A549 (cell line): ENCODE results near the gene NDUFS2. TPM values are rescaled to one million over a fixed set of nuclear protein-coding genes. Genes with fewer than 3 reads are reported as not detected.

Source experiments
- ATAC-seq, 2 experiments: fragments of 200-7000 bp in 1 of 2; fragments of >200 bp in 1 of 2; cut with Nextera tagmentation in 1 of 2; cut with Tn5 transposase in 1 of 2; 3 replicates each; pipeline versions ENCODE4 v1.8.0 to v1.9.1; 2018 to 2020; ENCODE audit warnings: mild to moderate bottlenecking in 1 of 2, moderate library complexity in 1 of 2
- CTCF ChIA-PET: fragments of 300-600 bp; sonication (Branson Sonifier 250); formaldehyde crosslinking; extraction: SDS; loops from one replicate; lab custom pipeline; 2021; ENCODE audit warnings: antibody characterized with exemption, inconsistent platforms; lab: Yijun Ruan, JAX
- POLR2A ChIA-PET: fragments of 350-600 bp; formaldehyde crosslinking; extraction: SDS; loops from one replicate; lab custom pipeline; 2021; ENCODE audit warnings: antibody characterized with exemption, inconsistent platforms; lab: Yijun Ruan, JAX
- DNase-seq, 2 experiments: peaks; one replicate each; pipeline versions ENCODE4 v3.0.0 to v3.0.0-alpha.2; 2011 to 2016; ENCODE audit warnings: low read depth in 1 of 2, low spot score in 1 of 2
- FAIRE-seq: peaks from 2 replicates; lab custom pipeline; 2011; peaks lifted over from hg19 to GRCh38; lab: Jason Lieb, UNC
- H3K27ac ChIP-seq, 2 experiments: fragments of >200 bp; sonication (Bioruptor Twin); formaldehyde crosslinking; 3 replicates each; pipeline ENCODE4 v1.5.1; 2016 to 2017
- H3K4me1 ChIP-seq: fragments of >200 bp; sonication (Bioruptor Twin); formaldehyde crosslinking; 3 replicates; pipeline ENCODE4 v1.6.1; 2016
- H3K4me2 ChIP-seq: fragments of >200 bp; sonication (Bioruptor Twin); formaldehyde crosslinking; 3 replicates; pipeline ENCODE4 v1.6.1; 2016
- H3K4me3 ChIP-seq: fragments of >200 bp; sonication (Bioruptor Twin); formaldehyde crosslinking; 3 replicates; pipeline ENCODE4 v1.5.1; 2016
- H3K9me3 ChIP-seq: fragments of >200 bp; sonication (Bioruptor Twin); formaldehyde crosslinking; 3 replicates; pipeline ENCODE4 v1.6.1; 2016
- BCL3 ChIP-seq: fragments of >200 bp; sonication (Bioruptor Twin); formaldehyde crosslinking; IDR thresholded peaks from 3 replicates; pipeline ENCODE4 v1.6.1; 2016
- CBX8 ChIP-seq: fragments of 200-600 bp; sonication (generic); IDR thresholded peaks from 2 replicates; pipeline ENCODE4 v1.6.1; 2016
- CHD4 ChIP-seq: fragments of 200-600 bp; sonication (generic); IDR thresholded peaks from 2 replicates; pipeline ENCODE4 v1.6.1; 2016; ENCODE audit warnings: antibody characterized with exemption, mild to moderate bottlenecking, borderline replicate concordance
- GATA3 ChIP-seq: IDR thresholded peaks from 2 replicates; pipeline ENCODE4 v1.6.1; 2012; ENCODE audit warnings: borderline replicate concordance
- HDAC2 ChIP-seq: fragments of 200-600 bp; sonication (generic); IDR thresholded peaks from 2 replicates; pipeline ENCODE4 v1.6.1; 2016
- HEYL ChIP-seq: fragments of 250-450 bp; sonication (Bioruptor Pico); IDR thresholded peaks from 2 replicates; pipeline ENCODE4 v1.8.0; 2021; ENCODE audit warnings: mild to moderate bottlenecking, moderate library complexity
- HMGXB4 ChIP-seq: fragments of 250-450 bp; sonication (Bioruptor Pico); IDR thresholded peaks from 2 replicates; pipeline ENCODE4 v1.5.0; 2021; ENCODE audit warnings: mild to moderate bottlenecking, moderate library complexity, borderline replicate concordance
- KDM1A ChIP-seq: fragments of 200-600 bp; sonication (generic); IDR thresholded peaks from 2 replicates; pipeline ENCODE4 v1.6.1; 2016; ENCODE audit warnings: low read depth, mild to moderate bottlenecking
- MAZ ChIP-seq: fragments of 150-350 bp; IDR thresholded peaks from 2 replicates; pipeline ENCODE4 v1.6.1; 2014; ENCODE audit warnings: antibody characterized with exemption, low read depth, low read length, borderline replicate concordance
- POLR2AphosphoS2 ChIP-seq: conservative IDR thresholded peaks from 2 replicates; pipeline ENCODE4 v1.6.1; 2012; ENCODE audit warnings: low read length, improper control_type of control experiment, inconsistent platforms
- RCOR1 ChIP-seq: fragments of 150-350 bp; IDR thresholded peaks from 2 replicates; pipeline ENCODE4 v1.6.1; 2014; ENCODE audit warnings: antibody characterized with exemption, low read length, low read depth
- RFX5 ChIP-seq: fragments of 450-650 bp; IDR thresholded peaks from 2 replicates; pipeline ENCODE4 v1.7.1; 2014; ENCODE audit warnings: antibody characterized with exemption, mild to moderate bottlenecking, moderate library complexity
- ZFP36 ChIP-seq: fragments of 450-650 bp; IDR thresholded peaks from 2 replicates; pipeline ENCODE4 v1.6.1; 2014; ENCODE audit warnings: borderline replicate concordance; ENCODE audit not compliant: partially characterized antibody
- WGBS: methylation state at CpG from one replicate; pipeline ENCODE4 v1.1.6; 2017; ENCODE audit errors: missing lambda C conversion rate; 5-methylcytosine and 5-hydroxymethylcytosine counted together
- polyA plus RNA-seq, 4 experiments: library from polyadenylated mRNA; depleted of rRNA in 3 of 4; stranded (reverse); fragments of >200 nt; fragmentation: RNase III in 1 of 4; extraction: RNeasy Plus Mini Kit Qiagen cat#74134 plus additional on column Dnase treatment in 1 of 4; gene quantifications; 2 replicates in 3 of 4; 3 replicates in 1 of 4; pipeline ENCODE4 v1.2.3, GENCODE V29; 2011 to 2017
- TF ChIP-seq, protein P1 (sequence below): IDR thresholded peaks from 2 replicates; pipeline ENCODE4 v1.6.1; 2012
- TF ChIP-seq, protein P2 (sequence below): fragments of 200-600 bp; sonication (generic); IDR thresholded peaks from 2 replicates; pipeline ENCODE4 v1.6.1; 2016; ENCODE audit warnings: antibody characterized with exemption, mild to moderate bottlenecking, moderate library complexity

The NDUFS2 gene
- polyA plus RNA-seq, 2 of the 4 experiments (the other 2 are of a cell fraction) = 142 to 144 TPM

GRCh38 chr1:161259765-161260164 lies 57.6 kb downstream of the NDUFS2 start:
- no peak overlapping the region for H3K4me2 ChIP-seq
- no peak for DNase-seq
- TF ChIP-seq GATA3 = no peak
- no peak for TF ChIP-seq HDAC2
- no peak for TF ChIP-seq ZFP36
- no peak for TF ChIP-seq HMGXB4
- TF ChIP-seq RFX5 = no peak
- TF ChIP-seq KDM1A = no peak
- no peak for TF ChIP-seq HEYL (CRISPR knock-in tag)
- TF ChIP-seq, all 56 proteins: peak for 0
- ATAC-seq (no peak), FAIRE-seq (no peak)
- POLR2A ChIA-PET = no interaction called here
- Histone ChIP-seq H3K9me3 (peaks cover 13% of the 10 kb centered on the region), H3K4me1 (peaks cover 6% of the 10 kb centered on the region; the same call in 1 of the 3 replicates), H3K27ac (no peak overlapping the region), H3K4me3 (no peak overlapping the region)
- WGBS = 86% methylated on average over 1 of the region's 1 CpG
- CTCF ChIA-PET = interaction anchor here (1.2 to 8.7 kb wide), 4 partner anchors 11 to 33 kb away, joined by 3 to 46 read pairs (median 4); partner anchors contain the start of gene TOMM40L

- peak in 1 of 2 experiments; percentile 19; a peak in 2 of 6 replicates for ATAC-seq
- Histone ChIP-seq H3K9me3 (peaks cover 13% of the 10 kb centered on the region), H3K27ac (no peak overlapping the region), H3K4me3 (no peak overlapping the region), H3K4me2 (peak overlapping the region; percentile 36; the same call in 2 of the 3 replicates), H3K4me1 (peaks cover 6% of the 10 kb centered on the region; the same call in 1 of the 3 replicates)
- ChIA-PET CTCF (interaction anchor here (1.2 to 8.7 kb wide), 5 partner anchors 12 to 122 kb away, joined by 3 to 46 read pairs (median 4); partner anchors contain the start of gene TOMM40L), POLR2A (no interaction called here)
- TF ChIP-seq CHD4 (no peak), RCOR1 (no peak), POLR2AphosphoS2 (no peak), MAZ (no peak)
- TF ChIP-seq, protein P1, sequence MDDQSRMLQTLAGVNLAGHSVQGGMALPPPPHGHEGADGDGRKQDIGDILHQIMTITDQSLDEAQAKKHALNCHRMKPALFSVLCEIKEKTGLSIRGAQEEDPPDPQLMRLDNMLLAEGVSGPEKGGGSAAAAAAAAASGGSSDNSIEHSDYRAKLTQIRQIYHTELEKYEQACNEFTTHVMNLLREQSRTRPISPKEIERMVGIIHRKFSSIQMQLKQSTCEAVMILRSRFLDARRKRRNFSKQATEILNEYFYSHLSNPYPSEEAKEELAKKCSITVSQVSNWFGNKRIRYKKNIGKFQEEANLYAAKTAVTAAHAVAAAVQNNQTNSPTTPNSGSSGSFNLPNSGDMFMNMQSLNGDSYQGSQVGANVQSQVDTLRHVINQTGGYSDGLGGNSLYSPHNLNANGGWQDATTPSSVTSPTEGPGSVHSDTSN = no peak
- no peak for FAIRE-seq
- 21% methylated on average over 9 of the region's 9 CpGs for WGBS
- no peak for DNase-seq
Measured at GRCh38 chr1:161260376-161261260, 58.5 kb downstream of the NDUFS2 start.

DNA sequence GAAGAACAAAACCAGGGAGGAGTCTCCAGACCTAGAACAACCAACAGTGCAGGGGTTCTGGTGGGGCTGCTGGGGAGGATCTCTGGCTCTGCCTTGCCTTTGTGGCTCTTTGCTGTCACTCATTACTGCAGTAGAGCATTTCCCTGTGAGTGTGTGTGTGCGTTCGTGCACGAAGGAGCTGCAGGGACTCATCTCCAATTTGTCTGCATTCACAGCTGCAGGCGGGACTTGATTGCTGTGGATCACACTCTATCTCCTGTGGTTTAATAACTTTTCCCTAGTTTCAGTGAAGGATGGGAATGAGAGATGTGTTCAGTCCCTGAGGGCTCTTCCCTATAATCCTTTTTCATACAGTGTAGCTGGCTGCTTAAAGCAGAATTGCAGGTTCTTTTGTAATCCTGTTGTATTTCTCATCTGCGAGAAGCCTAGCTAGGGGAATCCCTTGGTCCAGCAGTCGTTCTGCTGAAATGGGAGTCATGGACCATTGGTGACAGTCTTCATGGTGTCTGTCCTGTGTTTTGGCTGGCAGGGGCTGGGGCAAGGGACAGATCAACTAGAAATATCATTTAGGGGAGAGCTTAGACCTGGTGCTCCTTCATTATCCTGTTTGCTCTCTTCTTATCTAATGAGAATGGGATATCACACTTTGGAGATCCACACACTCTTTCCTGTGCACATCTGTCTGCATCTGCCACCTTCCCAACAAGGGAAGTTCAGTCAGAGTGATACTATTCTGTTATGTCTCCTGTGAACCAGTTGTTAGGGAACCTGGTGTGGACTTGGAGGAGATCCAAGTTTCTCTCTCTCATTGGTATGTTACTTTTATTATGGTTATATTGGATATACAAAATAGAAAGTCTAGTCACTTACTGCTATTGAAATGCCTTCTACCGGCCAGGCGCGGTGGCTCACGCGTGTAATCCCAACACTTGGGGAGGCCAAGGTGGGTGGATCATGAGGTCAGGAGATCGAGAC lies 59.4 kb downstream of the NDUFS2 start:
- DNase-seq = no peak
- WGBS = 50% methylated on average over 12 of the region's 12 CpGs
- ChIA-PET POLR2A (no interaction called here), CTCF (interaction anchor here (1.5 to 8.7 kb wide), 2 partner anchors 35 to 121 kb away, joined by 3 to 46 read pairs; partner anchors contain the start of gene TOMM40L)
- TF ChIP-seq BCL3 (no peak), CBX8 (no peak)
- TF ChIP-seq, protein P2, sequence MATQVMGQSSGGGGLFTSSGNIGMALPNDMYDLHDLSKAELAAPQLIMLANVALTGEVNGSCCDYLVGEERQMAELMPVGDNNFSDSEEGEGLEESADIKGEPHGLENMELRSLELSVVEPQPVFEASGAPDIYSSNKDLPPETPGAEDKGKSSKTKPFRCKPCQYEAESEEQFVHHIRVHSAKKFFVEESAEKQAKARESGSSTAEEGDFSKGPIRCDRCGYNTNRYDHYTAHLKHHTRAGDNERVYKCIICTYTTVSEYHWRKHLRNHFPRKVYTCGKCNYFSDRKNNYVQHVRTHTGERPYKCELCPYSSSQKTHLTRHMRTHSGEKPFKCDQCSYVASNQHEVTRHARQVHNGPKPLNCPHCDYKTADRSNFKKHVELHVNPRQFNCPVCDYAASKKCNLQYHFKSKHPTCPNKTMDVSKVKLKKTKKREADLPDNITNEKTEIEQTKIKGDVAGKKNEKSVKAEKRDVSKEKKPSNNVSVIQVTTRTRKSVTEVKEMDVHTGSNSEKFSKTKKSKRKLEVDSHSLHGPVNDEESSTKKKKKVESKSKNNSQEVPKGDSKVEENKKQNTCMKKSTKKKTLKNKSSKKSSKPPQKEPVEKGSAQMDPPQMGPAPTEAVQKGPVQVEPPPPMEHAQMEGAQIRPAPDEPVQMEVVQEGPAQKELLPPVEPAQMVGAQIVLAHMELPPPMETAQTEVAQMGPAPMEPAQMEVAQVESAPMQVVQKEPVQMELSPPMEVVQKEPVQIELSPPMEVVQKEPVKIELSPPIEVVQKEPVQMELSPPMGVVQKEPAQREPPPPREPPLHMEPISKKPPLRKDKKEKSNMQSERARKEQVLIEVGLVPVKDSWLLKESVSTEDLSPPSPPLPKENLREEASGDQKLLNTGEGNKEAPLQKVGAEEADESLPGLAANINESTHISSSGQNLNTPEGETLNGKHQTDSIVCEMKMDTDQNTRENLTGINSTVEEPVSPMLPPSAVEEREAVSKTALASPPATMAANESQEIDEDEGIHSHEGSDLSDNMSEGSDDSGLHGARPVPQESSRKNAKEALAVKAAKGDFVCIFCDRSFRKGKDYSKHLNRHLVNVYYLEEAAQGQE = peak; percentile 62; the same call in 1 of the 2 replicates
- peaks cover 13% of the 10 kb centered on the region for H3K9me3 ChIP-seq
- no peak overlapping the region for H3K4me3 ChIP-seq
- peak overlapping the region; percentile 36; the same call in 2 of the 3 replicates for H3K4me2 ChIP-seq
- FAIRE-seq = no peak
- no peak overlapping the region for H3K27ac ChIP-seq
- H3K4me1 ChIP-seq = peaks cover 13% of the 10 kb centered on the region
- peak; percentile 5 to 36; a peak in 2 of 6 replicates for ATAC-seq
